HL-60/S4 treated with retinoic acid at 250 ng/mL for 4 days and 3 days (cell line): ENCODE results near the gene NTMT1.

Source experiments
- in situ Hi-C: fragments of 300-500 bp; cut with MboI; formaldehyde crosslinking; loops from 2 replicates; pipeline ENCODE4 v1.7.0; 2022; ENCODE audit warnings: low sequenced_read_pairs

NTMT1 gene

DNA sequence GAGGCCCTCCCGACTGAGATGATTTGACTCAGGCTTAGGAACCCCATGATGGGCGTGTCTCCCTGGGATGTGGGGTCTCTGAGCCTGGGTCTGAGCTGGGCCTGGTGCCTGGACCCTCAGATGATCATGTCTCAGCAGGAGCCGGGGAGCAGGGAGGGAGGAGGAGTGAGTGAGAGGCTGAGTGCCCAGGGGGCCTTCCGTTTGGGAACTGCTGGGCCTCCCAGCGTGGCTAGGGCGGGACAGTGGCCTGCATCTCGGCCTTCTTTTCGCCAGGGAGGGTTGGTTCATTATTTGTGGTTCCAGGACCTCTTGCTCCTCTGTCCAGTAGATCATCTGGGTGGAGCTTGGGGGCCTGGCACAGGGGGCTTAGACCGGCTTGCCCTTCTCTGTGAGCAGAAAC is 45.1 kb downstream of the NTMT1 start:
- in situ Hi-C loops = no loop called here

DNA sequence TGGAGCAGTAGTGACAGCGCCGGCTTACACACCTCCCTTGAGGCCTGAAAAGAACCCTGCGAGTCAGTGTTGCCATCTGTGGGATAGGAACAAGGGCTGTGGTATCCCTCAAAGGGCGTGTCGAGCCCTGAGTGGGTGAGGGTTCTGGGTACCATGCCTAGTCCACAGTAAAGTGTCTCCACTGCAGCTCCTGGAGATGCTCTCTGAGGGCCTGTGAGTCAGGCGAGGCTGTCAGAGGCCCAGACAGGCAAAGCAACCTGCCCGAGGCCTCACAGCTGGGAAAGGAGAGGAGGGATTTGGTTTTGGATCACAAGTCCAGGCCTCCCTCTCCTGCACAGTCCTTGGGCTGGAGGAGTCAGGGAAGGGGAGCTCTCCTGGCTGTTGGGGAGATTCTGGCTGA is 45.6 kb downstream of the NTMT1 start:
- in situ Hi-C loops = no loop called here

DNA sequence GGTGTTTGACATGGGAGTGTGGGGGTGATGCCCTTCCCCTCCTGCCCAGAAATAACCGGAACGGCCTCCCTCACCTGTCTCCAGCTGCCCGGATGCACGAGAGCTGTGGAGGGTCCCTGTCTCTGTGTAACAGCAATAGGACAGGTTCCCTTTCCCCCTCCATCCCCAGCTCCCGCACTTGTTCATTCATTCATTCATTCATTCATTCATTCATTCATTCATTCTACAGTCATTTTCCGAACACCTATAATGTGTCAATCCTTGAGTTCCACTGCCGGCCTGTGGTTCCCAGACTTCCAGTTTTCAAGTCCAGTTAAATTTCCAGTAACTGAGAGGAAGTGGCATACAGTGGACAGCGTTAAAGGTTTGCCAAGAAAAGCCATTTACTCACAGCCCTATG is 46.7 kb downstream of the NTMT1 start:
- in situ Hi-C loops = no loop called here

DNA sequence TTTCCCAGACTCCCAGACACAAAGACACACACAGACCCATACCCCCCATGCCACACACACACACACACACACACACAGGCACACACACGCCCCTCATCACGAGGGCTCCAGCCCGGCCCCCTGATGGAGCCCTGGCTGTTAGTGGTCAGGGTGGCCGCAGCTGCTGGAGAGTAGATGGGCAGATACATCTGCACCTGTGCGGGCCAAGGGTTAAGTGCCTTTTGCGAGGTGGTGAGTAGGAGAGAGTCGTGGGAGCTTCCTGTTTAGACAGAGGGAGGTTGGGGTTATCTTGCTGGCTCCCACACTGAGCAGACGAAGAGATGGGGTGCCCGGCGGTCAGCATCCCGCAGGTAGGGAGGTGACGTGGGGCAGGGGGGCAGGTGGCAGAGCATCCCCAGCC is 47.6 kb downstream of the NTMT1 start:
- in situ Hi-C loops = no loop called here

DNA sequence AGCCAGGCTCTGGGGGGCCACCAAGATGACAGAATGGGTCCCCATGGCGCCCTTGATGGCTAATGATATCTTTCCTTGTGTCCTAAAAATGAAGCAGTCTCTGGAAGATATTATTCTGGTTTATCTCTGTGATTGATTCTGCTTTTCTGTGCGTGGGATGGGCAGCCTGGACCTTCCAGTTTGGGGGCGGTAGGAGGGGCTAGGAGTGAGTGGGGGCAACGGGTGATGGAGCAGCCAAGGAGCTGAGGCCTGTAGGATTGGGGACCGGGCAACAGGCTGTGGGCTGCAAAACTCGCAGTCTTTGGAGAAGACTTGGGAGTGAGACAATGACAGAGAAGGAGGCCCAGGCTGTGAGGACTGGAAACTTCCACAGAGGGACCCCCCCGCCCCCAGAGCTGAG is 48.3 kb downstream of the NTMT1 start:
- in situ Hi-C loops = no loop called here

DNA sequence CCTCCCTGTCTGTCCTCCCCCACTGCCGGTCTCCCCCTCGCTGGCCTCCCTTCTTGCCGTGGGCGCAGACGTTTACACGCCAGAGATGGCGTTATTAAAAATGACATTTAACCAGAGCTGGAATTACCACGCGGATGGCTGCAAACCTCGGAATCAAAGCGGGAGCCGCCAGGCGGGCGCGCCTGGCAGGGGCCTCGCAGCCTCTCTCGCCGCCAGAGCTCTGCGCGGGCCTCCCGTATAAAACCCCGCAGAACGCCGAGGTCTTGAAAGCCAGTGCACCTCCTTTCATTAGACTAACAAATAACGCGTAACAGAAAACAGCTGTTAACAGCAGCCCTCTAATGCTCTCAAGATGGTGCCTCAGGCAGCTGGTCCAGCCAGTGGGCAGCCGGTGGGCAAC is 49.7 kb downstream of the NTMT1 start:
- in situ Hi-C loops = no loop called here

DNA sequence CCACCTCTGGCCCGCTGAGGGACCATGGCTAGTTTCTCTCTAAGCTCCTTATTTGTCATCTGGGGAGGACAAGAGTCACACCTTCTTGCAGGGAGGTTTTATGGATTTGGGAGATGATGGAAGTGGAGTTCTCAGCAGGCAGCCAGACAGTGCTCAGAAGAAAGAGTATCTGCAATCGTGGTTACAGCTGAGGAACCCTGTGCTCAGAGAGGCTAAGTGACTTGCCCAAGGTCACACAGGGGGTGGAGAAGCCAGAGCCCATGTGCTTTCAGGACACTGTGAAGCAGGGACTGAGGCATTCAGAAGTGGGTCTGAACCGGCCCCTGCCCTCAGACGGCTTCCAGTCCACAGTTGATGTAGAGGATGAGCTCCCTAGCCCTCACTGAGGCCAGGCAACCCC is 50.3 kb downstream of the NTMT1 start:
- in situ Hi-C loops = no loop called here

DNA sequence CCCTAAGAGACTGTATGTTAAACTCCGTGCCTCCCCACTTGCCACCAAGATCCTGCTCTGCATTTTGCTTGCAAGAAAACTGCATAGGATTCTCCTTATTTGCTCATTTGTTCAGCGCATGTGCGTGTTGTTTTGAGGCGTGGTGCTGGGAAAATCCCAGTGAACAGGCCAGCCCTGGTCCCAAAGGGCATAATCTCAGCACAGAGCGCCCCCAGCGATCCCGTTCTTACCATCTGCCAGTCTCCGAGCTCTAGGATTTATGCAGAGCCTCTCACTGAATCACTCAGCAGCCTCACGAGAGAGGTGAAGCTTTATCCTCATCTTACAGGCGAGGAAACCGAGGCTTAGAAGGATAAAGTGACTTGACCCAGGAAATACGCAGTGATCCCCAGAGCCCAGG is 51.0 kb downstream of the NTMT1 start:
- in situ Hi-C loops = no loop called here

DNA sequence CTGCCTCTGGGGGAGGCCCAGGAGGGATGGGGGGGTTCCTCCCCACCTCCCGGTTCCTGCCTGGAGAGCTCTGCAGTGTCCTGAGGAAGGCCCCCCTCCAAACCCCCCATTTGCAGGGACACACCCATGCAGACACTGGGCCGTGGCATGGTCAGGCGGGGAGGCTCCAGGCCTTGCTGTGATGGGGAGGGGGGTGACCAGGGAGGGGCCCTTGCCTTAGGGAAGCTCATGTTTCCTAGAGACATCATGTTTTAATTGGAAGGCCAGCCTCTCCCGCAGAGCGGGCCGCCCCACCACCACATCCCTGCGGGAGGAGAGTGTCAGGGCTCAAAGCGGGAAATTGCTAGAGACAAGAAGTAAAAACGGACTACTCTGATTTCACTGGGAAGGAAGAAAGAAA is 51.5 kb downstream of the NTMT1 start:
- in situ Hi-C loops = no loop called here

DNA sequence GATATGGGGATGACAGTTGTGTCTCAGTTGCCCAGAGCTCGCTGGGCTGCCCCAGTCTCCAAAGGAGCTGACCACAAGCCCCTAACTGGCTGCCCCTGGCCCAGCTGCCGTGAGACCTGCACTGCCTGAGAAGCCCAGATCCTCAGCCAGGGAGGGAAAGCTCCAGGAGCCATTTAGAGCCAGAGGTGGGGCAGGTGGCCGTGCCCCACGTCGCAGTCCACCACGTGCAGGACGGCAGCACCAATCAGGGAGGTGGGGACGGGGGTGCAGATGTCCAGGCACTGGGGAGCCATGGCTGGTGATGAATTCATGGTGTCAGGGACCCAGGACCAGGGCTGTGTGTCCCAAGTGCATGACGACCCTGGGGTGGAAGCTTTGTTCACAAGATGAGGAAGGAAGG is 52.9 kb downstream of the NTMT1 start:
- in situ Hi-C loops = no loop called here

DNA sequence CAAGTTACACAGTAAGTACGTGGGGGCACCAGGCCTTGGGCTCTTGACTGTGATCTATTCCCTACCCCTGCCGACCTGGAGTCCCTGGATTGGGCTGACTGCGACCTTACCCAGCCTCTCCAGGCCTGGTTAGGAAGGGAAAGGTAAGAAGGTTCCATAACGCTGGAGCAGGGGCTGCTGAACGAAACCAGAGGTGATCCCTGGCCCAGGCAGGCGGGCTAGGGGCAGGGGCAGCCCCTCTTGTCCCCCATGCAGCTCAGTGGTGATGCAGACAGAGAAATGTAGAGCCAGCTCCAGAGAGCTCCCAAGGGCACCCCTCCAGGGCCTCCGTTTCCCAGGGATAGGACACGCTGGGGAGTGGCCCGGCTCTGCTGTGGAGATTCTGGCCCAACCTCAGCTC is 53.6 kb downstream of the NTMT1 start:
- in situ Hi-C loops = no loop called here

DNA sequence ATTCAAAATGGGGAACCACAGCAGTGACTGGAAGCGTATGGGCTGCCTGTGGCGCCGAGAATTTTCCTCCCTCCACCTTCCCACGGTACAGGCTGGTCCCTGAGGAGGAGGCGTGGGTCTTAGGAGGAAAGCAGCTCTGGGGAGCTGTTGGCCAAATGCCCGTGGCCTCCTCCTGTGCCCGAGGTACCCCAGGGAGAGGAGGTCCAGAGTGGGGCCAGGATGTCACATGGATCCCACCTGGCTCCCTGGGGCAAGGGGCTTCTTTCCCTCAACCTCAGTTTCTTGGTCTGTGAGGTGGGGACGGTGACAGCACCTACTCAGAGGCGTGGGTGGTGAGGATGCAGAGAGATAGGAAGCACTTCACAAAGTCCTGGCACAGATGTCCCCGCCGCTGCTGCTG is 56.0 kb downstream of the NTMT1 start:
- in situ Hi-C loops = no loop called here

DNA sequence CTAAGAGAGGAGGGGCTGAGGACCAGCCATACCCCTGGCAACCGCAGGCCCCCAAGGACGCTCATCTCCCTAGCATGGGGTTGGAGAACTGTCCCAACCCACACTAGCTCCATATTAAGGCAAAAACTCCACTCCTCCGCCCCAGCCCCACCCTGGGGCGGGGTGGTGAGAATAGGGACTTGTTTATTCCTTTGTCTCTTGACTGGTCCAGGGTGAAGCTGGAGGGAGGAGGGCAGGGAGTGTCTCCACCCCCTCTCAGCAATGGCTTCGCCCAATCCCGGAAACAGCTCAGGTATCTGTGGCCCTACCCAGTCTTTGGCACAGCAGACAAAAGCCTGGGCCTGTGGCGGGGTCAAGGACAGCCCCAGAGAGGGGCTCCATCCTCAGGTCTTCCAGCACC is 56.4 kb downstream of the NTMT1 start:
- in situ Hi-C loops = no loop called here

DNA sequence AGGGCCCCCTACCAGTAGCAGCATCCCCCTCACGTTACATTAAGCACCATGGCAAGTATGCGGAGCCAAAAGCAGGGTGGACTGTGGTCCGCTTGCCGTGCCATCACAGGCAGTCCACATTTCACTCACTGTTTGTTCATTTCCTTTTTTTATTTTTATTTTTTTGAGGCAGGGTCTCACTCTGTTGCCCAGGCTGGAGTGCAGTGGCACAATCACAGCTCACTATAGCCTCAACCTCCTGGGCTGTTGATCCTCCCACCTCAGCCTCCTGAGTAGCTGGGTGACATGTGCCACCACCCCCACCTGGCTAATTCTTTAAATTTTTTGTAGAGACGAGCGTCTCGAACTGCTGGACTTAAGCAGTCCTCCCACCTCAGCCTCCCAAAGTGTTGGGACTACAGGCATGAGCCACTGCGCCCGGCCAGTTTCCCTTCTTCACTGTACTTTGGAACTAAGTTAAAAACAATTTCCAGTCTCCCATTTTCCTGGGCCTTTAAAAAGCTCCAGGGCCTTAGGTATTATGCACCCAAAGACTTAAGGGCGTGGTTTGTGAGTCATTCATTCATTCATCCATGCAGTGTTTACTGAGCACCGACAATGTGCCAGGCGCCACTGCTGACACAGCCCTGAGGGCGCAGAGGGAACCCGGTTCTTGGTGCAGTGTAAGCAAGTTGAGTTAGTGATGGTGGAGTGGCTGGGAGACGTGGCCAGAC is 59.4 kb downstream of the NTMT1 start:
- in situ Hi-C loops = no loop called here
